ENCODE results near the gene SLIT3. TPM values are rescaled to one million over a fixed set of nuclear protein-coding genes. Genes with fewer than 3 reads are reported as not detected.

Gene SLIT3
- total RNA-seq, 2 experiments from 2014 or later = 0.15 TPM; not detected in 1

- Mint-ChIP-seq H3K4me3 (no peak overlapping the region), H3K27me3 (no peaks in the 10 kb centered on the region), H3K36me3 (ENCODE audit: low read depth) (no peaks in the 10 kb centered on the region), H3K4me1 (no peaks in the 10 kb centered on the region), H3K27ac (no peak overlapping the region), H3K9me3 (no peaks in the 10 kb centered on the region)
- DNase-seq = no peak
- POLR2A ChIA-PET = no interaction called here
- CTCF ChIA-PET = no interaction called here
Measured at GRCh38 chr5:169273451-169273850, 27.5 kb downstream of the SLIT3 start.

- no peaks in the 10 kb centered on the region for H3K9me3 Mint-ChIP-seq
- no peak overlapping the region for H3K4me3 Mint-ChIP-seq
- no peak overlapping the region for H3K27ac Mint-ChIP-seq
- H3K4me1 Mint-ChIP-seq = no peaks in the 10 kb centered on the region
- no peak for DNase-seq
- no peaks in the 10 kb centered on the region for H3K36me3 Mint-ChIP-seq (ENCODE audit: low read depth)
- ChIA-PET CTCF (no interaction called here), POLR2A (no interaction called here)
- H3K27me3 Mint-ChIP-seq = no peaks in the 10 kb centered on the region
Measured at GRCh38 chr5:169272731-169273427, 28.1 kb downstream of the SLIT3 start.

GRCh38 chr5:169272111-169272510, 28.8 kb downstream of the SLIT3 start:
- POLR2A ChIA-PET = no interaction called here
- no peaks in the 10 kb centered on the region for H3K9me3 Mint-ChIP-seq
- H3K27me3 Mint-ChIP-seq = no peaks in the 10 kb centered on the region
- CTCF ChIA-PET = no interaction called here
- no peak for DNase-seq
- H3K27ac Mint-ChIP-seq = no peak overlapping the region
- H3K4me3 Mint-ChIP-seq = no peak overlapping the region
- no peaks in the 10 kb centered on the region for H3K4me1 Mint-ChIP-seq
- no peaks in the 10 kb centered on the region for H3K36me3 Mint-ChIP-seq (ENCODE audit: low read depth)

- no peak for DNase-seq
- CTCF ChIA-PET = no interaction called here
- no peak overlapping the region for H3K4me3 Mint-ChIP-seq
- no peaks in the 10 kb centered on the region for H3K4me1 Mint-ChIP-seq
- H3K27me3 Mint-ChIP-seq = no peaks in the 10 kb centered on the region
- H3K9me3 Mint-ChIP-seq = no peaks in the 10 kb centered on the region
- no peaks in the 10 kb centered on the region for H3K36me3 Mint-ChIP-seq (ENCODE audit: low read depth)
- POLR2A ChIA-PET = no interaction called here
- H3K27ac Mint-ChIP-seq = no peak overlapping the region
Measured at GRCh38 chr5:169270827-169271226, 30.1 kb downstream of the SLIT3 start.

GRCh38 chr5:169268019-169268418, 32.9 kb downstream of the SLIT3 start:
- POLR2A ChIA-PET = no interaction called here

GRCh38 chr5:169265888-169266287, 35.1 kb downstream of the SLIT3 start:
- Mint-ChIP-seq H3K9me3 (no peaks in the 10 kb centered on the region), H3K4me1 (no peaks in the 10 kb centered on the region), H3K4me3 (no peak overlapping the region), H3K27ac (no peak overlapping the region), H3K27me3 (no peaks in the 10 kb centered on the region), H3K36me3 (ENCODE audit: low read depth) (no peaks in the 10 kb centered on the region)
- CTCF ChIA-PET = no interaction called here
- POLR2A ChIA-PET = no interaction called here
- DNase-seq = no peak

More at GRCh38 chr5:169268019-169268418, 32.9 kb downstream of the SLIT3 start:
- H3K4me1 Mint-ChIP-seq = no peaks in the 10 kb centered on the region
- H3K36me3 Mint-ChIP-seq (ENCODE audit: low read depth) = no peaks in the 10 kb centered on the region
- H3K27ac Mint-ChIP-seq = no peak overlapping the region
- no peaks in the 10 kb centered on the region for H3K9me3 Mint-ChIP-seq
- no peak overlapping the region for H3K4me3 Mint-ChIP-seq
- H3K27me3 Mint-ChIP-seq = no peaks in the 10 kb centered on the region
- DNase-seq = no peak
- CTCF ChIA-PET = no interaction called here

- no peak for DNase-seq
- POLR2A ChIA-PET = no interaction called here
- H3K4me3 Mint-ChIP-seq = no peak overlapping the region
- H3K9me3 Mint-ChIP-seq = no peaks in the 10 kb centered on the region
- H3K36me3 Mint-ChIP-seq (ENCODE audit: low read depth) = no peaks in the 10 kb centered on the region
- no peak overlapping the region for H3K27ac Mint-ChIP-seq
- peaks cover 5% of the 10 kb centered on the region for H3K27me3 Mint-ChIP-seq
- CTCF ChIA-PET = no interaction called here
- no peaks in the 10 kb centered on the region for H3K4me1 Mint-ChIP-seq
Measured at GRCh38 chr5:169263591-169263990, 37.3 kb downstream of the SLIT3 start.

GRCh38 chr5:169260896-169261569, 39.9 kb downstream of the SLIT3 start:
- no peak for DNase-seq
- Mint-ChIP-seq H3K4me3 (no peak overlapping the region), H3K27me3 (peaks cover 5% of the 10 kb centered on the region), H3K27ac (no peak overlapping the region), H3K9me3 (no peaks in the 10 kb centered on the region), H3K4me1 (no peaks in the 10 kb centered on the region), H3K36me3 (ENCODE audit: low read depth) (no peaks in the 10 kb centered on the region)
- POLR2A ChIA-PET = no interaction called here
- CTCF ChIA-PET = no interaction called here

GRCh38 chr5:169258372-169259000, 42.5 kb downstream of the SLIT3 start:
- no peaks in the 10 kb centered on the region for H3K4me1 Mint-ChIP-seq
- no peaks in the 10 kb centered on the region for H3K36me3 Mint-ChIP-seq (ENCODE audit: low read depth)
- no peaks in the 10 kb centered on the region for H3K9me3 Mint-ChIP-seq
- POLR2A ChIA-PET = no interaction called here
- H3K27me3 Mint-ChIP-seq = peaks cover 5% of the 10 kb centered on the region
- H3K4me3 Mint-ChIP-seq = no peak overlapping the region
- H3K27ac Mint-ChIP-seq = no peak overlapping the region
- CTCF ChIA-PET = no interaction called here
- DNase-seq = no peak

GRCh38 chr5:169256191-169256590, 44.7 kb downstream of the SLIT3 start:
- Mint-ChIP-seq H3K36me3 (ENCODE audit: low read depth) (no peaks in the 10 kb centered on the region), H3K4me1 (no peaks in the 10 kb centered on the region), H3K27ac (no peak overlapping the region), H3K4me3 (no peak overlapping the region), H3K27me3 (peaks cover 5% of the 10 kb centered on the region), H3K9me3 (no peaks in the 10 kb centered on the region)
- no peak for DNase-seq
- ChIA-PET CTCF (no interaction called here), POLR2A (no interaction called here)

- no peak overlapping the region for H3K4me3 Mint-ChIP-seq
- DNase-seq = no peak
- H3K4me1 Mint-ChIP-seq = no peaks in the 10 kb centered on the region
- H3K27me3 Mint-ChIP-seq = no peaks in the 10 kb centered on the region
- H3K9me3 Mint-ChIP-seq = no peaks in the 10 kb centered on the region
- ChIA-PET CTCF (no interaction called here), POLR2A (no interaction called here)
- H3K36me3 Mint-ChIP-seq (ENCODE audit: low read depth) = no peaks in the 10 kb centered on the region
- no peak overlapping the region for H3K27ac Mint-ChIP-seq
Measured at GRCh38 chr5:169253071-169253470, 47.9 kb downstream of the SLIT3 start.

- DNase-seq = no peak
- ChIA-PET POLR2A (no interaction called here), CTCF (no interaction called here)
- Mint-ChIP-seq H3K36me3 (ENCODE audit: low read depth) (no peaks in the 10 kb centered on the region), H3K27me3 (peaks cover 2% of the 10 kb centered on the region), H3K27ac (no peak overlapping the region), H3K9me3 (no peaks in the 10 kb centered on the region), H3K4me3 (no peak overlapping the region), H3K4me1 (no peaks in the 10 kb centered on the region)
Measured at GRCh38 chr5:169251333-169252084, 49.4 kb downstream of the SLIT3 start.

GRCh38 chr5:169250887-169251286, 50.1 kb downstream of the SLIT3 start:
- ChIA-PET CTCF (no interaction called here), POLR2A (no interaction called here)
- H3K27ac Mint-ChIP-seq = no peak overlapping the region
- DNase-seq = no peak
- H3K4me1 Mint-ChIP-seq = no peaks in the 10 kb centered on the region
- peaks cover 2% of the 10 kb centered on the region for H3K27me3 Mint-ChIP-seq
- no peak overlapping the region for H3K4me3 Mint-ChIP-seq
- H3K9me3 Mint-ChIP-seq = no peaks in the 10 kb centered on the region
- no peaks in the 10 kb centered on the region for H3K36me3 Mint-ChIP-seq (ENCODE audit: low read depth)
